Measurements from ENCODE around the gene SHISA3.

DNA sequence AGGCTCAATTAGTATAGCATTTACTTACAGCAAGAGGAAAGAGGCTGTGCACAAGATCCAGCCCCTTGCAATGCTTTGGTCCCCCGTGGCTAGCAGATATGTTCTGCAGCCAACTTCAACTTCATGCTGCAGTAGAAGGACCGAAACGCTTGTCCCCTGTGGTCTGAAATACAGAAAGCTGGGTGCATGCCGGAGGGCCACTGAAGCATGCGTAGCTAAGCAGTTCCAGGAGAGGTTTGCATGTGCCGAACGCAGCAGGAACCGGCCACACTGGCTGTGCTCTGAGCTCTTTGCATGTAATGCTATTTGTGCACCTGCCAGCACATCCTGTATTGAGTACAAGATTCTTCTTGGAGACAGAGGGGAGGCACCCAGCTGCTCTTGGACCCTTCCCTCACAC, 35.8 kb upstream of the SHISA3 start:
- no peak for TF ChIP-seq CTCF (IDR thresholded peaks at IDR 0.05; ENCODE audit: low read length)
- TF ChIP-seq EZH2phosphoT487 (IDR thresholded peaks at IDR 0.05; ENCODE audit: low read length) = no peak

All from MM.1S (cell line).